Mesendoderm (in vitro differentiated cells): ENCODE results near the gene MDFIC2.
"Not testable (repeated sequence)": the region's sequence is repeated elsewhere in the genome, so short reads cannot be mapped to it uniquely, and the experiment has no call there.

Experiments used
- DNase-seq: peaks from one replicate; pipeline ENCODE4 v3.0.0; 2013
- H2AK5ac ChIP-seq: 2 replicates; pipeline ENCODE4 v1.6.1; 2013; ENCODE audit warnings: low read length, inconsistent platforms
- H2BK120ac ChIP-seq: 2 replicates; pipeline ENCODE4 v1.6.1; 2013; ENCODE audit warnings: low read depth, mild to moderate bottlenecking, low read length, moderate library complexity, mixed read lengths
- H2BK15ac ChIP-seq: replicated peaks from 2 replicates; pipeline ENCODE4 v1.6.1; 2013; ENCODE audit warnings: low read depth, mild to moderate bottlenecking, moderate library complexity
- H2BK5ac ChIP-seq: 2 replicates; pipeline ENCODE4 v1.6.1; 2013; ENCODE audit warnings: low read length, inconsistent platforms
- H3K18ac ChIP-seq: 2 replicates; pipeline ENCODE4 v1.6.1; 2013; ENCODE audit warnings: mild to moderate bottlenecking, low read length, mixed read lengths
- H3K23ac ChIP-seq: one replicate; pipeline ENCODE4 v1.6.1; 2013; ENCODE audit warnings: low read length
- H3K27ac ChIP-seq: 2 replicates; pipeline ENCODE4 v1.5.1; 2013; ENCODE audit warnings: low read depth, mild to moderate bottlenecking, inconsistent platforms, low read length, moderate library complexity
- H3K27me3 ChIP-seq: 2 replicates; pipeline ENCODE4 v1.6.1; 2013; ENCODE audit warnings: low read length, control low read depth, mild to moderate bottlenecking, inconsistent platforms; ENCODE audit not compliant: insufficient read depth, poor library complexity
- H3K36me3 ChIP-seq: 2 replicates; pipeline ENCODE4 v1.6.1; 2013; ENCODE audit warnings: low read length, inconsistent platforms; ENCODE audit not compliant: control insufficient read depth, insufficient read depth
- H3K4ac ChIP-seq: one replicate; pipeline ENCODE4 v1.6.1; 2013; ENCODE audit warnings: low read depth, mild to moderate bottlenecking, low read length, moderate library complexity
- H3K4me1 ChIP-seq: 2 replicates; pipeline ENCODE4 v1.6.1; 2013; ENCODE audit warnings: low read depth, low read length, inconsistent platforms; ENCODE audit not compliant: control insufficient read depth
- H3K4me2 ChIP-seq: 2 replicates; pipeline ENCODE4 v1.6.1; 2013; ENCODE audit warnings: low read length
- H3K4me3 ChIP-seq: 2 replicates; pipeline ENCODE4 v1.5.1; 2013; ENCODE audit warnings: mild to moderate bottlenecking, low read length
- H3K56ac ChIP-seq: one replicate; pipeline ENCODE4 v1.6.1; 2013; ENCODE audit warnings: low read length
- H3K79me1 ChIP-seq: 2 replicates; pipeline ENCODE4 v1.6.1; 2013; ENCODE audit warnings: low read length, inconsistent platforms
- H3K79me2 ChIP-seq: 2 replicates; pipeline ENCODE4 v1.6.1; 2013; ENCODE audit warnings: mild to moderate bottlenecking, low read length; ENCODE audit not compliant: control insufficient read depth, insufficient read depth
- H3K9ac ChIP-seq: 2 replicates; pipeline ENCODE4 v1.6.1; 2013; ENCODE audit warnings: low read length, inconsistent platforms
- H4K5ac ChIP-seq: one replicate; pipeline ENCODE4 v1.6.1; 2013; ENCODE audit warnings: low read length
- H4K8ac ChIP-seq: one replicate; pipeline ENCODE4 v1.6.1; 2013; ENCODE audit warnings: low read depth, mild to moderate bottlenecking, control low read depth, low read length, moderate library complexity
- WGBS: extraction: QIAGEN DNeasy Blood & Tissue Kit; methylation state at CpG from one replicate; pipeline ENCODE4 v1.1.7; 2013; ENCODE audit warnings: low lambda C conversion rate, missing lambda C conversion rate; ENCODE audit not compliant: insufficient coverage; ENCODE audit errors: extremely low coverage; 5-methylcytosine and 5-hydroxymethylcytosine counted together

Gene MDFIC2

DNA sequence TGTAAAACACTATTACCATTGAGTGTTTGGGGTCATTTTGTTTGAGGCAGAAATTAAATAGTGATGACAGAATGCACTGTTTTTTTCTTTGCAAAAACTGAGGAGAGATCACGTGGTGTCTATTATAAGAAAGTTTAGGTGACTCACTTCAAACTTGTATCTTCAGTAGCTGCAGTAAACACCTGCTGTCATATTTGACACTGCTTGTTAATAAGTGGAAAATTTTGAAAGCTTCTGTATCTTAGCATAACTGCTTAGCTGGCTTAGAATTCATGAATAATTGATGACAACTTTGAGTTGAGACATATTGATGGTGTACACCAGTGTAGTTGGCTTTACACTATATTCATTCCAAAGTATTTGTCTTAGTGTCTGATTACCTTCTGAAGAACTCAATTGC lies 29.7 kb upstream of the MDFIC2 start:
- H3K36me3 ChIP-seq, result no peaks in the 10 kb centered on the region
- H2BK5ac ChIP-seq, result no peak overlapping the region
- H3K4ac ChIP-seq, result no peak overlapping the region
- no peak overlapping the region for H2BK120ac ChIP-seq
- no peak overlapping the region for H4K8ac ChIP-seq
- H3K56ac ChIP-seq, result no peak overlapping the region
- no peaks in the 10 kb centered on the region for H3K4me1 ChIP-seq
- H3K4me3 ChIP-seq, result no peak overlapping the region
- no peak overlapping the region for H3K9ac ChIP-seq
- WGBS, result no CpG with 5 or more reads among the region's 1 CpG
- no peak overlapping the region for H2BK15ac ChIP-seq
- no peaks in the 10 kb centered on the region for H3K79me2 ChIP-seq
- H3K27ac ChIP-seq, result no peak overlapping the region
- H2AK5ac ChIP-seq, result no peak overlapping the region
- no peak overlapping the region for H3K4me2 ChIP-seq
- H3K18ac ChIP-seq, result no peak overlapping the region
- H3K27me3 ChIP-seq, result no peaks in the 10 kb centered on the region
- H4K5ac ChIP-seq, result no peak overlapping the region
- DNase-seq, result no peak
- no peaks in the 10 kb centered on the region for H3K79me1 ChIP-seq
- H3K23ac ChIP-seq, result no peak overlapping the region

DNA sequence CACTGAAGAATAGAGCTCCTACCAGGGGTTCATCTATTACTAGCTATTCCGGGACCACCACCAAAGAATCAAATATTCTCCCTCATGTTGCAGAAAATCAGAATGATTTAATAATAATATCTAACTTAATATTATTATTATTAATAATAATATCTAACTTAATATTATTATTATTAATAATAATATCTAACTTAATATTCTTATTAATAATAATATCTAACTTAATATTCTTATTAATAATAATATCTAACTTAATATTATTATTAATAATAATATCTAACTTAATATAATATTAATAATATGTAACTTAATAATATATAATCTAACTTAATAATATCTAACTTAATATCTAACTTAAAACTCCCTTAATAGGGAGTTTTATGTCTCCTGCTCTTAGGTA lies 24.4 kb upstream of the MDFIC2 start:
- not testable (repeated sequence) for H3K4me3 ChIP-seq, H3K36me3 ChIP-seq, H3K79me2 ChIP-seq, DNase-seq, H3K23ac ChIP-seq, H3K27ac ChIP-seq, H3K4me1 ChIP-seq, H3K9ac ChIP-seq, H3K56ac ChIP-seq, H2BK120ac ChIP-seq, H2BK15ac ChIP-seq, H4K8ac ChIP-seq, H2BK5ac ChIP-seq, H3K79me1 ChIP-seq, H3K18ac ChIP-seq, H2AK5ac ChIP-seq, H3K4ac ChIP-seq, H3K4me2 ChIP-seq, H3K27me3 ChIP-seq, H4K5ac ChIP-seq
- no CpG with 5 or more reads among the region's 1 CpG for WGBS

DNA sequence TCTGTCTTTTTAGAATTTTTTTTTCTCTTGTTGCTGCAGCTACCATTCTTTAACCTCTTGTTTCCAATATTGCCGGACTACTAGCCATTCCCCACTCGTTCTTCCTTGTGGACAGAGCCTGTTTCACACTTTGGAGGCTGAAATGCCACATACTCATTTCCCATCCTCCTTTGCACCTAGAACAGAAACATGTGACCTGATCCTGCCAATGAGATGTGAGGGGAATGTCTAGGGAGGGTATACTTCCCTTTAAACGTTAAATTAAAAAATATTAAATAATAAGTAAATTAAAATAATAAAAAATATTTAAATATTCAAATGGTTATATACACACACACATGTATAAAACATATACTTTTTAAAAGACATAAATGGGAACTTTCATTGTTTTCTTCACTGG lies 20.6 kb upstream of the MDFIC2 start:
- DNase-seq, result no peak
- Histone ChIP-seq H2BK5ac (no peak overlapping the region), H3K4me3 (no peak overlapping the region), H4K8ac (no peak overlapping the region), H3K79me1 (no peaks in the 10 kb centered on the region), H3K18ac (no peak overlapping the region), H3K56ac (no peak overlapping the region), H3K27ac (no peak overlapping the region), H3K4me2 (no peak overlapping the region), H3K27me3 (no peaks in the 10 kb centered on the region), H3K79me2 (no peaks in the 10 kb centered on the region), H4K5ac (no peak overlapping the region), H2BK120ac (no peak overlapping the region), H3K4ac (no peak overlapping the region), H3K23ac (no peak overlapping the region), H3K4me1 (no peaks in the 10 kb centered on the region), H2AK5ac (no peak overlapping the region), H2BK15ac (no peak overlapping the region), H3K9ac (no peak overlapping the region), H3K36me3 (no peaks in the 10 kb centered on the region)
- WGBS, result no CpG with 5 or more reads among the region's 3 CpGs

DNA sequence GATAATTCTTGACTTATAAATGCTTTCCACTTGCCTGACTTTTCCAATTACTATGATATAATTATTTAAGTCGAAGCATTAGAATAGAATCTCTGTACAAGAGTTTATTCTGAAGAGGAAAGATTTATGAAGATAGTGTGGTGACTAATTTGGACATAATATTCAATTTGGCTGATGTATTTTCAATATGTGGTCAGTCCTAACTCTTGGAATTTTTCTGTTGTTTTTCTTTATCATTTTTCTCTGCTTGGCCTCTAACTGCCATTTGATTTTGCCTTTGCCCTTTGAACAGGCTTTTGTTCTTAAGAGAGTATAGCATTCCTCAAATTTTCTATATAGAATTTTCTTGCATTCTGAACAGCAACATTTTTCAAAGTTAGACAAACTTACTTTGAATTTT lies 2.6 kb upstream of the MDFIC2 start:
- no peak overlapping the region for H4K8ac ChIP-seq
- H3K9ac ChIP-seq, result no peak overlapping the region
- H3K56ac ChIP-seq, result no peak overlapping the region
- no peak overlapping the region for H3K4me2 ChIP-seq
- no peak overlapping the region for H2BK5ac ChIP-seq
- WGBS, result no CpG with 5 or more reads among the region's 1 CpG
- H3K4ac ChIP-seq, result no peak overlapping the region
- no peak overlapping the region for H3K18ac ChIP-seq
- no peaks in the 10 kb centered on the region for H3K27me3 ChIP-seq
- no peak for DNase-seq
- H3K4me3 ChIP-seq, result no peak overlapping the region
- no peaks in the 10 kb centered on the region for H3K79me2 ChIP-seq
- H3K23ac ChIP-seq, result no peak overlapping the region
- H2BK120ac ChIP-seq, result no peak overlapping the region
- no peak overlapping the region for H2AK5ac ChIP-seq
- no peak overlapping the region for H4K5ac ChIP-seq
- no peaks in the 10 kb centered on the region for H3K36me3 ChIP-seq
- no peaks in the 10 kb centered on the region for H3K4me1 ChIP-seq
- H3K79me1 ChIP-seq, result no peaks in the 10 kb centered on the region
- no peak overlapping the region for H3K27ac ChIP-seq
- no peak overlapping the region for H2BK15ac ChIP-seq

DNA sequence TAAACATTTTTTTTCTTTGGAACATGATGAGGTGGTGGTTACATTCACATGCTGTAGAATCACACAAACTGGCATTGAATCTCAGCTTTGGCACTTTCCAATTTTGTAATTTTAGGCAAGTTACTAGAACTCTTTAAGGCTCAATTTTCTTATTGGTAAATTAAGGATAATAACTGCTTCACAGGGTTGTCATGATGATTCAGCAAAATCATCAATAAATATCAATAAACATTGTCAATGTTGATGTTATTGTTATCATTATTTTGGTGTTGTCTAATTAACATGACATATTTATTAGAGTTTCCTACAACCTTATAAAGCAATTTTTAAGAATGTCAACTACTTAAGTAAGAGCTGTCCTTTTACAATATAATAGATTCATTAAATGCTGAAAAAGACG lies 1.6 kb downstream of the MDFIC2 start:
- H3K4ac ChIP-seq, result no peak overlapping the region
- H3K9ac ChIP-seq, result no peak overlapping the region
- H2BK5ac ChIP-seq, result no peak overlapping the region
- no peaks in the 10 kb centered on the region for H3K27me3 ChIP-seq
- no peak overlapping the region for H2BK120ac ChIP-seq
- H3K4me3 ChIP-seq, result no peak overlapping the region
- no peak for DNase-seq
- H2BK15ac ChIP-seq, result no peak overlapping the region
- H4K5ac ChIP-seq, result no peak overlapping the region
- H3K23ac ChIP-seq, result no peak overlapping the region
- no peaks in the 10 kb centered on the region for H3K79me1 ChIP-seq
- no peaks in the 10 kb centered on the region for H3K79me2 ChIP-seq
- H3K36me3 ChIP-seq, result no peaks in the 10 kb centered on the region
- no CpG with 5 or more reads among the region's 1 CpG for WGBS
- H4K8ac ChIP-seq, result no peak overlapping the region
- no peak overlapping the region for H2AK5ac ChIP-seq
- H3K18ac ChIP-seq, result no peak overlapping the region
- no peak overlapping the region for H3K27ac ChIP-seq
- no peak overlapping the region for H3K4me2 ChIP-seq
- no peaks in the 10 kb centered on the region for H3K4me1 ChIP-seq
- no peak overlapping the region for H3K56ac ChIP-seq

DNA sequence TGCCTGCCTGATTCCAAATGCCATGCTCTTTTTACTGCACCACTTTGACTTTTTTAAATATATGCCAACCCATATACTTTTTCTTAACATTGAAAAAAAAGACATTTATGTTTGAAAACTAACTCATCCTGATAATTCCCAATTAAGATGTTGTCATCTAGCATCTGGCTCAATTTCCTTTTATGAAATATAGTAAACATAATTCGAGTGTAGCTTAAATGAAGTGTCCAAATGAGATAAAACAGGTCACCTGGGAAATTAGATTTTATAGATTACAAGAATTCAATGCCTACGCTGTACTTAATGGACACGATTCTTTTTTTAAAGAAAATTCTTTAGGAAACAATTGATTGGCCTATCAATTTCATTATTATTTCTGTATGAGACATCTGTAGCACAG lies 2.8 kb downstream of the MDFIC2 start:
- no peaks in the 10 kb centered on the region for H3K36me3 ChIP-seq
- no peak overlapping the region for H2BK5ac ChIP-seq
- no peak for DNase-seq
- H3K27me3 ChIP-seq, result no peaks in the 10 kb centered on the region
- no peak overlapping the region for H2AK5ac ChIP-seq
- no peak overlapping the region for H4K8ac ChIP-seq
- H3K23ac ChIP-seq, result no peak overlapping the region
- H3K4me3 ChIP-seq, result no peak overlapping the region
- H3K18ac ChIP-seq, result no peak overlapping the region
- H4K5ac ChIP-seq, result no peak overlapping the region
- H3K4me2 ChIP-seq, result no peak overlapping the region
- no peak overlapping the region for H3K4ac ChIP-seq
- H3K56ac ChIP-seq, result no peak overlapping the region
- H3K9ac ChIP-seq, result no peak overlapping the region
- H2BK15ac ChIP-seq, result no peak overlapping the region
- H3K79me1 ChIP-seq, result no peaks in the 10 kb centered on the region
- H3K79me2 ChIP-seq, result no peaks in the 10 kb centered on the region
- no peak overlapping the region for H3K27ac ChIP-seq
- H3K4me1 ChIP-seq, result no peaks in the 10 kb centered on the region
- H2BK120ac ChIP-seq, result no peak overlapping the region
- WGBS, result no CpG with 5 or more reads among the region's 3 CpGs
